ENCODE measurements around the gene HSPA6. TPM values are rescaled to one million over a fixed set of nuclear protein-coding genes. Genes with fewer than 3 reads are reported as not detected.
"Not testable (repeated sequence)": the region's sequence is repeated elsewhere in the genome, so short reads cannot be mapped to it uniquely, and the experiment has no call there.

HSPA6 gene
- total RNA-seq, 2 experiments from 2014 or later, result 0.11 to 0.14 TPM

DNA sequence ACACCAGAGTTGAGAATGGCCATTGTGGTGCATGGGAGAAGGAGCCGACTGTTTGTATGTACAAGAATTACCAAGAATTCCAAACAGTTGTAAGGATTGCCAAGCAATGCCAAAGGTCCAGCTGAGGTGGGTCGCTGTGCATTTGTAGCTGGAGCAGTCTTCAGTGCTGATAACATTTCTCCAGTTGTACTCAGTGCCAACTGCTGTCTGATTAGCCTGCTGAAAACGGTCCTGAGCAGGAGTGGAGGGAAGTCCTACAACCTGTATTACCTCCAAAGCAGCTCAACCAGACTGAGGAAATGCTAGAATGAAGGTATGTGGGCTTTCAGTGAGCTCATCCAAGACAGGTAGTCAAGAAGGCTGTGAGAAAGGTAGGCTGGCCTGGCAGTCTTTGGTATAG lies 31.8 kb downstream of the HSPA6 start:
- H3K27ac Mint-ChIP-seq; ATAC-seq; H3K36me3 Mint-ChIP-seq (ENCODE audit: low read depth); intact Hi-C loops (cut with DNase I, micrococcal nuclease); POLR2A ChIA-PET; H3K9me3 Mint-ChIP-seq (ENCODE audit: low read depth); DNase-seq; H3K4me3 Mint-ChIP-seq; H3K27me3 Mint-ChIP-seq; CTCF ChIA-PET: not testable (repeated sequence)
- peaks cover 17% of the 10 kb centered on the region for H3K4me1 Mint-ChIP-seq

DNA sequence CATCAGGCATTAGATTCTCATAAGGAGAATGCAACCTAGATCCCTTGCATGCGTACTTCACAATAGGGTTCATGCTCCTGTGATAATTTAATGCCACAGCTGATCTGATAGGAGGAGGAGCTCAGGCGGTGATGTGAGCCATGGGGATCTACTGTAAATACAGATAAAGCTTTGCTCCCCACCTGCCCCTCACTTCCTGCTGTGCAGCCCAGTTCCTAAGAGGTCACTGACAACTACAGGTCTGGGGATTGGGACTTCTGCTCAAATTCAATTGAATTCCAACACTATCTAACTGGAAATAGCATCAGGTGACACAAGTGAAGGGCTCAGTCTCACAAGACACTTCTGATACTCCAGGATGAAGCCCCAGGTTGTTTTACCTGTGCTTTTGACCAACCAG lies 32.6 kb downstream of the HSPA6 start:
- H3K27ac Mint-ChIP-seq; H3K4me3 Mint-ChIP-seq; intact Hi-C loops (cut with DNase I, micrococcal nuclease); DNase-seq; ATAC-seq; H3K36me3 Mint-ChIP-seq (ENCODE audit: low read depth); CTCF ChIA-PET; H3K27me3 Mint-ChIP-seq; POLR2A ChIA-PET; H3K9me3 Mint-ChIP-seq (ENCODE audit: low read depth): not testable (repeated sequence)
- H3K4me1 Mint-ChIP-seq, result peaks cover 20% of the 10 kb centered on the region

DNA sequence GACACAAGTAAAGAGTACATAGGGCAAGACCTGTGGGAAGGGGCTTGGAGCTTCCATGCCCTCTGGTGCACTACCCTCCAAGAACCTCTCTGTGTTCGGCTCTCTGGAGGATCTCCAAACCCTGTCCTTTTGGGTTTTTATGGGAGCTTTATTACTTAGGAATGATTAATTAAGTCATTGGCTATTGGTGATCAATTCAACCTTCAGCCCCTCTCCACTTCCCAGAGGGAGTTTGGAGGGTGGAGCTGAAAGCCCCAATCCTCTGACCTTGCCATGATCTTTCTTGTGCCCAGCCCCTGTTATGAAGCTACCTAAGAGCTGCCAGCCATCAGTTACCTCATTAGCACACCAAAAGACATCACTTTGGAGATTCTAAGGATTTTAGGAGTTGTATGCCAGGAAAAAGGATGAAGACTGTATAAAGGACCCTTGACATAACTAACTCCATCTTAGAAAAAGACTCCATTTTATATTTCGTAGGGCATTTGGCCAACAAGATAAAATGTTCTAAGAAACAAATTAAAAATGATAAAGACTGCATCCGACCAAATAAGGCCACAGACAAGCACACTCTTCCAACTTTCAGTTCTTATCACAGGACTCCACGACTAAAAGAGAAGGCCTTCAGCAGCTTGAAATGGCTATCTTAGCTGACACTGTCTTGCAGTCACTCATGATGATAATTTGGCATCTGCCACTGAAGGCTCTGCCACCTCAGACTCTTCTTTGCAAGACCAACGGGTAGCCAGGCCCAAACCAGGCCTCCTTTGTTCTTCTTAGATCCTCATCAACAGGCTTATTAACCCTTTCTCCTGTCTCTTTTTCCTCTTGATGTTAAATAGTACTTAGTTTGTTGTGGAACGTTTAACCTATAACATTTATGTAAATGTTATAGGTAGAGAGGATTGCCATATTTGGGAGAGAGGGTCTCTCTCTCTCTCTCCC lies 33.4 kb downstream of the HSPA6 start:
- H3K9me3 Mint-ChIP-seq (ENCODE audit: low read depth); POLR2A ChIA-PET; ATAC-seq; H3K27me3 Mint-ChIP-seq; H3K36me3 Mint-ChIP-seq (ENCODE audit: low read depth); H3K27ac Mint-ChIP-seq; CTCF ChIA-PET; DNase-seq; intact Hi-C loops (cut with DNase I, micrococcal nuclease); H3K4me3 Mint-ChIP-seq: not testable (repeated sequence)
- H3K4me1 Mint-ChIP-seq, result peaks cover 20% of the 10 kb centered on the region

DNA sequence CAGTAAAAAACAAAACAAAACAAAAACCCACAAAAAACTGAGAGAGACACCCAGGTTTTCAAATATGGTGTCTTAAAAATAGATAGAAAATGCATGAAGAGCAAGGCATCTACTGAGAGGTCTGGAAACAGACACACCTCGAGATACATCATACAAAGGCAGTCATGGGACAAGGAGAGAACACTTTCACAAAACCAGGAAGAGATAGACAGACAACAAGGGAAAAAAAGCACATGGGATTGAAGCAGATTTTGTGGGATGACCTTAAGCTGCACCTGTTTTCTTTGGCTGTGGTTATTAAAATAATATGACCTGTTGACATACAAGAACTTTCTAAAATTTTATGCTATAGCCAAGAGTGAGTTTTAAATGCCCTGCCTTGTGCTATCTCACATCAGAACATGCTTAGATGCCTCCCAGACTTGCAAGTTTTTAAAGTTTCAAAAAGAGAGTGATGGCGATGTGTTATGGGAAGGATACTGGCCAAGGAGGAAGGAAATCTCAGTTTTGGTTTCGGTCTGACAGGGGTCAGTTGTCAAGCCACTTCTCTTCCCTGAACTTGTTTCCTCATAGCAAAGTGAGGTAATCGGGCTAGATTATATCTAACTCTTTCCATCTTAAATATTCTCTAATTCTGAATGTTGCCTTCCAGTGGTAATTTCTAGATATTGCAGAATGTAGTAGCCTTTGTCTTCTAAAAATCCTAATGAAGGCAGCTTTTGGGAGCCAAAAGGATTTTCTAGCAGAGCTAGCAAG lies 36.8 kb downstream of the HSPA6 start:
- H3K27ac Mint-ChIP-seq; CTCF ChIA-PET; H3K27me3 Mint-ChIP-seq; H3K9me3 Mint-ChIP-seq (ENCODE audit: low read depth); H3K4me3 Mint-ChIP-seq; H3K36me3 Mint-ChIP-seq (ENCODE audit: low read depth); POLR2A ChIA-PET; DNase-seq; H3K4me1 Mint-ChIP-seq: not testable (repeated sequence)
- ATAC-seq, result peak; percentile 33
- intact Hi-C loops (cut with DNase I, micrococcal nuclease), result loop anchor here (10.0 kb wide), 2 partner anchors 76 to 94 kb away; no protein-coding TSS in a partner anchor

DNA sequence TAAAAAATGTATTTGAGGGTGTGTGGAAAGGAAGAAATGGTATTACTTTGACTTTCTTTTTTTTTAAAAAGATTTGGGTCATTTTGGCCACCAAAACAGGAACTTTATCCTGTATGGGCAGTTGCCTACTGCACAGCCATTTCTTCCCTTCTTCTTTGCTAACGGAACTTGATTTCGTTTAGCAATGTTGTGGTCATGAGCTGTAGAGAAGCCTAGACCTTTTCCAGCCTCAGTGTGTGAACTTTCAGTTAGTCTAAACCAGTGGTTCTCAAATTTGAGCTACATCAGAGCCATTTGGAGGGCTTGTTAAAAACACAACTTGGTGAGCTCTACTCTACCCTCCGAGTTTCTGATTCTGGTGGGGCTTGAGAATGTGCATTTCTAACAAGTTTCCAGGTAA lies 38.1 kb downstream of the HSPA6 start:
- H3K9me3 Mint-ChIP-seq (ENCODE audit: low read depth); CTCF ChIA-PET; ATAC-seq; H3K4me3 Mint-ChIP-seq; H3K36me3 Mint-ChIP-seq (ENCODE audit: low read depth); H3K27ac Mint-ChIP-seq; H3K4me1 Mint-ChIP-seq; DNase-seq; H3K27me3 Mint-ChIP-seq; POLR2A ChIA-PET: not testable (repeated sequence)
- intact Hi-C loops (cut with DNase I, micrococcal nuclease), result loop anchor here (10.0 kb wide), 2 partner anchors 78 to 92 kb away; no protein-coding TSS in a partner anchor

DNA sequence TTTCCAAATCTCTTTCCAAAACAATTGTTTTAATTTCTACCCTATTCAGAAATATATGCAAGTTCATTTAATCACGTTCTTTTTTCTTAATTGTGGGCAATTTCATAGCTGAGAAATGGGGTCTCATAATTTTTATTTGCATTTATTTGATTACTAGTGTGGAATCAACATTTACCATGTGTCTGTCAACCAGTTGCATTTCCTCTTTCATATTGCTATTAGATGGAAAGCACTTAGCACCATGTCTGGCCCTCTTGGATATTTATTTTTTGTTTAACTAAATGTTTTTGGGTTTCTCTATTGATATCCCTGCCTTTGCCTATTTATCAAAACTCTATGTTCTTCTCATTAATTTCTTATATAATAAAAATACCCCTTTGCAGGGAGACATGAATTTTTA lies 39.2 kb downstream of the HSPA6 start:
- H3K36me3 Mint-ChIP-seq (ENCODE audit: low read depth); H3K27ac Mint-ChIP-seq; H3K4me1 Mint-ChIP-seq; DNase-seq; POLR2A ChIA-PET; H3K9me3 Mint-ChIP-seq (ENCODE audit: low read depth); ATAC-seq; H3K4me3 Mint-ChIP-seq: not testable (repeated sequence)
- H3K27me3 Mint-ChIP-seq, result peaks cover 11% of the 10 kb centered on the region
- CTCF ChIA-PET, result interaction anchor here (0.6 kb wide), 1 partner anchor 159 kb away, joined by 3 read pairs; no protein-coding TSS in a partner anchor
- intact Hi-C loops (cut with DNase I, micrococcal nuclease), result loop anchor here (10.0 kb wide), 2 partner anchors 79 to 91 kb away; no protein-coding TSS in a partner anchor

DNA sequence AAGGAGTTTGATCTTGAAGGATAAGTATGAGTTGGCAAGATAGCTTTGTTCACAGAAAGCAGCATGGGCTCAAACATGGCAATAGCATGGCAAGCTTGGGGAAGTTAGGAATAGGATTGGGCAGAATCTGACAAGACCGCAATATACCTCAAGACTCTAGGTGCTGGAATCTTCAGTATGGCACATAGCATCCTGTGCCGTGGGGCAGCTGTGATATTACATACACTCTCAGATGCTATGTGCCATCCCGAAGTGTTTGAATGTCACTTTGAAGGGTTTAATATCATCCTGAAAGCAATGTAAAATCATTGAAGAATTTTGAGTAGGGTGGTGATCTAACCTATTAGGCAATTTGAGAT lies 42.2 kb downstream of the HSPA6 start:
- POLR2A ChIA-PET; H3K4me3 Mint-ChIP-seq; H3K36me3 Mint-ChIP-seq (ENCODE audit: low read depth); DNase-seq; H3K4me1 Mint-ChIP-seq; H3K27ac Mint-ChIP-seq; ATAC-seq; CTCF ChIA-PET; H3K27me3 Mint-ChIP-seq; H3K9me3 Mint-ChIP-seq (ENCODE audit: low read depth): not testable (repeated sequence)
- intact Hi-C loops (cut with DNase I, micrococcal nuclease), result loop anchor here (10.0 kb wide), 2 partner anchors 82 to 88 kb away; no protein-coding TSS in a partner anchor

DNA sequence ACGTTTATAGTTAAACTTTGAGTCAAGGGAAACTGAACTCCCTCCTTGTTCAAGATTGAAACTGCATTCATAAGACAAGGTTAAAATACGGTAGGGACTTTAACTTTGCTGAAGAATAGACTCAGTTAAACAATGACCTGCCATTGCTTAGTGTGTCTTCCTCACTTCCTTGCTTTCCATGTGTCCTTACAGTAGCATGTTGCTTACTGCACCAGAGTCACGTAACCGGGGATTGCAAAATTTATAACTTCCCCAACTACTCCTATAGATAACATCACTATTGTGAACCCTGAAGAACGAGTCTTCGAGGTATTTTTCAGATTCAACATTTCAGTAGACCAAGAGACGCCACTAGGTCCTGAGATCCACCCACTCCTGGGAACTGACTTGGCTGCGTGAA lies 47.4 kb downstream of the HSPA6 start:
- DNase-seq; POLR2A ChIA-PET; H3K9me3 Mint-ChIP-seq (ENCODE audit: low read depth); H3K4me1 Mint-ChIP-seq; H3K4me3 Mint-ChIP-seq; H3K27me3 Mint-ChIP-seq; CTCF ChIA-PET; H3K36me3 Mint-ChIP-seq (ENCODE audit: low read depth); ATAC-seq; H3K27ac Mint-ChIP-seq; intact Hi-C loops (cut with DNase I, micrococcal nuclease): not testable (repeated sequence)

Other genes starting within 250 kb of the HSPA6 start
- gene MPZ, start 214.6 kb upstream of the HSPA6 start, total RNA-seq, result 1 to 10 TPM; 4.6 to 5.3 TPM
- 100 to 1,000 TPM; 191 to 235 TPM for gene SDHC, start 210.2 kb upstream of the HSPA6 start, total RNA-seq
- gene CFAP126, start 156.7 kb upstream of the HSPA6 start, total RNA-seq, result not detected
- not detected for gene FCGR2A, start 19.1 kb upstream of the HSPA6 start, total RNA-seq
- gene FCGR3A, start 25.3 kb downstream of the HSPA6 start, total RNA-seq, result not detected
- gene FCGR3B, start 106.6 kb downstream of the HSPA6 start, total RNA-seq, result not detected
- gene FCGR2B, start 138.6 kb downstream of the HSPA6 start, total RNA-seq, result not detected
- gene FCRLA, start 182.7 kb downstream of the HSPA6 start, total RNA-seq, result not detected
- gene FCRLB, start 197.0 kb downstream of the HSPA6 start, total RNA-seq, result not detected
- 10 to 100 TPM; 28.0 to 28.1 TPM for gene DUSP12, start 225.2 kb downstream of the HSPA6 start, total RNA-seq
- 10 to 100 TPM; 23.7 to 31.9 TPM for gene ATF6, start 241.8 kb downstream of the HSPA6 start, total RNA-seq